Hepatocyte (in vitro differentiated cells): ENCODE results near the gene PARP8. TPM values are rescaled to one million over a fixed set of nuclear protein-coding genes. Genes with fewer than 3 reads are reported as not detected.

ENCODE experiments used
- DNase-seq: peaks from one replicate; pipeline ENCODE4 v3.0.0-alpha.2; 2016; ENCODE audit warnings: low spot score
- H2AFZ ChIP-seq: fragments of 200-600 bp; sonication (generic); 2 replicates; pipeline ENCODE4 v1.6.0; 2016; ENCODE audit warnings: antibody characterized with exemption, mild to moderate bottlenecking
- H3K27ac ChIP-seq: fragments of 200-600 bp; sonication (generic); 2 replicates; pipeline ENCODE4 v1.5.1; 2016; ENCODE audit warnings: mild to moderate bottlenecking
- H3K27me3 ChIP-seq: fragments of 200-600 bp; sonication (generic); 2 replicates; pipeline ENCODE4 v1.6.1; 2016
- H3K36me3 ChIP-seq: fragments of 200-600 bp; sonication (generic); replicated peaks from 2 replicates; pipeline ENCODE4 v1.5.1; 2016; ENCODE audit warnings: low read depth; ENCODE audit not compliant: insufficient read depth
- H3K4me1 ChIP-seq: fragments of 200-600 bp; sonication (generic); 2 replicates; pipeline ENCODE4 v1.5.1; 2016; ENCODE audit warnings: mild to moderate bottlenecking, moderate library complexity; ENCODE audit not compliant: insufficient read depth
- H3K4me2 ChIP-seq: fragments of 200-600 bp; sonication (generic); 2 replicates; pipeline ENCODE4 v1.6.0; 2016
- H3K4me3 ChIP-seq: fragments of 200-600 bp; sonication (generic); 2 replicates; pipeline ENCODE4 v1.5.1; 2016; ENCODE audit warnings: mild to moderate bottlenecking
- H3K79me2 ChIP-seq: fragments of 200-600 bp; sonication (generic); 2 replicates; pipeline ENCODE4 v1.6.0; 2017; ENCODE audit warnings: mild to moderate bottlenecking
- H3K9me2 ChIP-seq: fragments of 200-600 bp; sonication (generic); replicated peaks from 2 replicates; pipeline ENCODE4 v1.6.0; 2017; ENCODE audit warnings: mild to moderate bottlenecking; ENCODE audit not compliant: insufficient read depth
- H3K9me3 ChIP-seq: fragments of 200-600 bp; sonication (generic); 2 replicates; pipeline ENCODE4 v1.5.1; 2016; ENCODE audit warnings: low read depth, mild to moderate bottlenecking
- H4K20me1 ChIP-seq: fragments of 200-600 bp; sonication (generic); 2 replicates; pipeline ENCODE4 v1.6.0; 2016; ENCODE audit warnings: mild to moderate bottlenecking; ENCODE audit not compliant: insufficient read depth, poor library complexity, severe bottlenecking
- CTCF ChIP-seq: fragments of 200-600 bp; sonication (generic); IDR thresholded peaks from 2 replicates; pipeline ENCODE4 v1.5.1; 2016; ENCODE audit warnings: antibody characterized with exemption, mild to moderate bottlenecking; ENCODE audit not compliant: poor library complexity
- EZH2 ChIP-seq: fragments of 200-600 bp; sonication (generic); IDR thresholded peaks from 2 replicates; pipeline ENCODE4 v1.6.1; 2016; ENCODE audit warnings: antibody characterized with exemption, mild to moderate bottlenecking, borderline replicate concordance
- EZH2phosphoT487 ChIP-seq: fragments of 200-600 bp; sonication (generic); IDR thresholded peaks from one replicate; pipeline ENCODE4 v1.6.1; 2018; ENCODE audit warnings: antibody characterized with exemption, mild to moderate bottlenecking, low read depth, moderate library complexity; ENCODE audit not compliant: unreplicated experiment, severe bottlenecking
- WGBS: methylation state at CpG from one replicate; pipeline ENCODE4 v1.1.6; 2016; ENCODE audit warnings: low lambda C conversion rate; ENCODE audit errors: missing lambda C conversion rate; 5-methylcytosine and 5-hydroxymethylcytosine counted together
- polyA plus RNA-seq: library from polyadenylated mRNA; unstranded; fragments of >200 nt; fragmentation: Nextera tagmentation; extraction: Ambion mirVana; gene quantifications from 2 replicates; pipeline ENCODE4 v1.2.1, GENCODE V29; 2016
- total RNA-seq: library from RNA; depleted of rRNA; stranded (reverse); fragments of >200 nt; gene quantifications from 2 replicates; pipeline ENCODE4 v1.2.3, GENCODE V29; 2014

Gene PARP8
- total and polyA plus RNA-seq, 2 experiments from 2014 or later: 11.9 to 18.0 TPM

GRCh38 chr5:50874306-50875001, 208.0 kb downstream of the PARP8 start:
- no peaks in the 10 kb centered on the region for H3K27me3 ChIP-seq
- no peaks in the 10 kb centered on the region for H3K9me3 ChIP-seq
- DNase-seq: peak; percentile 6
- no peaks in the 10 kb centered on the region for H4K20me1 ChIP-seq
- no peak overlapping the region for H3K4me2 ChIP-seq
- no peaks in the 10 kb centered on the region for H3K36me3 ChIP-seq
- no peaks in the 10 kb centered on the region for H3K79me2 ChIP-seq
- no peak overlapping the region for H3K4me3 ChIP-seq
- no peaks in the 10 kb centered on the region for H3K4me1 ChIP-seq
- H3K9me2 ChIP-seq: no peaks in the 10 kb centered on the region
- 47% methylated on average over 6 of the region's 6 CpGs for WGBS
- no peak for TF ChIP-seq EZH2
- TF ChIP-seq EZH2phosphoT487: no peak
- TF ChIP-seq CTCF: no peak
- no peak overlapping the region for H2AFZ ChIP-seq
- H3K27ac ChIP-seq: no peak overlapping the region

GRCh38 chr5:50875002-50875344, 208.5 kb downstream of the PARP8 start:
- no peaks in the 10 kb centered on the region for H3K9me3 ChIP-seq
- H3K36me3 ChIP-seq: no peaks in the 10 kb centered on the region
- no peak overlapping the region for H3K4me2 ChIP-seq
- H3K27me3 ChIP-seq: no peaks in the 10 kb centered on the region
- 88% methylated on average over 1 of the region's 1 CpG for WGBS
- H3K79me2 ChIP-seq: no peaks in the 10 kb centered on the region
- DNase-seq: no peak
- no peak overlapping the region for H3K4me3 ChIP-seq
- no peak overlapping the region for H3K27ac ChIP-seq
- TF ChIP-seq CTCF (no peak), EZH2 (no peak), EZH2phosphoT487 (no peak)
- H3K9me2 ChIP-seq: no peaks in the 10 kb centered on the region
- no peaks in the 10 kb centered on the region for H3K4me1 ChIP-seq
- no peak overlapping the region for H2AFZ ChIP-seq
- no peaks in the 10 kb centered on the region for H4K20me1 ChIP-seq

GRCh38 chr5:50878470-50878869, 212.0 kb downstream of the PARP8 start:
- Histone ChIP-seq H3K4me1 (no peaks in the 10 kb centered on the region), H2AFZ (no peak overlapping the region), H3K36me3 (no peaks in the 10 kb centered on the region), H4K20me1 (no peaks in the 10 kb centered on the region), H3K27ac (no peak overlapping the region), H3K4me3 (no peak overlapping the region), H3K27me3 (no peaks in the 10 kb centered on the region), H3K9me3 (no peaks in the 10 kb centered on the region), H3K4me2 (no peak overlapping the region), H3K79me2 (no peaks in the 10 kb centered on the region), H3K9me2 (no peaks in the 10 kb centered on the region)
- 78% methylated on average over 2 of the region's 2 CpGs for WGBS
- DNase-seq: no peak
- TF ChIP-seq EZH2phosphoT487: no peak

- no peaks in the 10 kb centered on the region for H3K9me3 ChIP-seq
- H2AFZ ChIP-seq: no peak overlapping the region
- no peaks in the 10 kb centered on the region for H3K79me2 ChIP-seq
- H3K4me1 ChIP-seq: no peaks in the 10 kb centered on the region
- DNase-seq: no peak
- no peak overlapping the region for H3K4me3 ChIP-seq
- no peak overlapping the region for H3K4me2 ChIP-seq
- no peak for TF ChIP-seq EZH2phosphoT487
- TF ChIP-seq CTCF: no peak
- no peak for TF ChIP-seq EZH2
- H3K9me2 ChIP-seq: no peaks in the 10 kb centered on the region
- H3K27ac ChIP-seq: no peak overlapping the region
- H3K27me3 ChIP-seq: no peaks in the 10 kb centered on the region
- no peaks in the 10 kb centered on the region for H4K20me1 ChIP-seq
- no peaks in the 10 kb centered on the region for H3K36me3 ChIP-seq
- WGBS: 39% methylated on average over 3 of the region's 3 CpGs
Measured at GRCh38 chr5:50881407-50881806, 215.0 kb downstream of the PARP8 start.
